ENCODE measurements around the gene NPM1.
A peak's percentile ranks its signal among the peaks of the same experiment; 100 is the strongest.
"Not testable (repeated sequence)": the region's sequence is repeated elsewhere in the genome, so short reads cannot be mapped to it uniquely, and the experiment has no call there.

NPM1 gene

GRCh38 chr5:171386861-171387344 lies 746 bp upstream of the NPM1 start:
- no peak for DNase-seq

GRCh38 chr5:171387970-171388815 lies 544 bp downstream of the NPM1 start:
- peak; percentile 89 for DNase-seq

DNA sequence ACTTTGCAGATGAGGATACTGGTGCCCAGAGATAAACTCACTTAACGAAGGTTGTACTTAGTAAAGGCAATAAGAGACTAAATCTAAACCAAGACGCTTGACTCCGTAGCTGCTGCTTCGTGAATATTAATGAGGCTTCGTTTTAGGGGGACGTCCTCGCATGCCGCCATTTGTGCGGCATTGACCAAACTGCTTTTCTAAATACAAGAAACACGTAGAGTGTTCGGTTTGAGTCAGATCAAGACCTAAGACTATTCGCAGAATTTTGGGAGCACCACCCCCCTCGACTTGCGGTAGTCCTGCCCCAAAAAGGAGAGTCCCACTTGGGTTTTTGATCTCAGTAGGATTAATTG lies 1.1 kb downstream of the NPM1 start:
- DNase-seq, result peak; percentile 67

GRCh38 chr5:171390883-171391677 lies 3.4 kb downstream of the NPM1 start:
- no peak for DNase-seq

DNA sequence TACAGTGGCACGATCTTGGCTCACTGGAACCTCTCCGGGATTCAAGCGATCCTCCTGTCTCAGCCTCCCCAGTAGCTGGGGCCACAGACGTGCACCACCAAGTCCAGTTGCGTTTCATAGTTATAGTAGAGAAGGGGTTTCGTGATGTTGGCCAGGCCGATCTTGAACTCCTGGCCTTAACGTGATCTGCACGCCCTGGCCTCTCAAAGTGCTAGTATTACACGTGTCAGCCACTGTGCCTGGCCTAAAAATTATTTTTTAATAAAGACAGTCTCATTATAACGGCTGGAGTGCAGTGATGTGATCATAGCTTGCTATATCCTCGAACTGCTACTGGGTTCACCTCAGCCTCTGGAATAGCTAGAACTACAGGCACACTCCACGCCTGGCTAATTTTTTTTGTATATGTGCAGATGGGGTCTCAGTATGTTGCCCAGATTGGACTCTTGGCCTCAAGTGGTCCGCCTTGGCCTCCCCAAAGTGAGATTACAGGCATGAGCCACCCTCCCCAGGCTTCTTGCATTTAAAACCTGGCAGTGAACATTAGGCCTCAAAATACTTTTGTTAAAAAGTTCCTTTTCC lies 4.4 kb downstream of the NPM1 start:
- no peak for DNase-seq

- DNase-seq, result no peak
Measured at GRCh38 chr5:171392585-171393159, 5.0 kb downstream of the NPM1 start.

- DNase-seq, result no peak
Measured at GRCh38 chr5:171395042-171395441, 7.4 kb downstream of the NPM1 start.

GRCh38 chr5:171396583-171396982 lies 8.9 kb downstream of the NPM1 start:
- not testable (repeated sequence) for DNase-seq

DNA sequence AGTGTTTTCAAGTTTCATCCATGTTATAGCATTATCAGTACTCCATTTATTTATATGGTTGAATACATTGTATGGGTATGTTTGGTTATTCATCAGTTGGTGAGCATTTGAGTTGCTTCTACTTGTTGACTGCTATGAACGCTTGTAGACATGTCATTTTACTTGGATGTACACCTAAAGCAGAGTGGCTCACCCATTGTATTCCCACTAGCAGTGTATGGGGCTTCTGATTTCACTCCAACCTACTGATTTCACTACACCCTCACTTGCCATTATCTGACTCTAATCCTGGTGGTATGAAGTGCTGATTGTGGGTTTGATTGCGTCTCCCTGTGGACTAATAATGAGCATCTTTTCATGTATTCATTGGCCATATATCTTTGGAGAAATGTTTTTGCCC lies 9.5 kb downstream of the NPM1 start:
- no peak for DNase-seq

DNA sequence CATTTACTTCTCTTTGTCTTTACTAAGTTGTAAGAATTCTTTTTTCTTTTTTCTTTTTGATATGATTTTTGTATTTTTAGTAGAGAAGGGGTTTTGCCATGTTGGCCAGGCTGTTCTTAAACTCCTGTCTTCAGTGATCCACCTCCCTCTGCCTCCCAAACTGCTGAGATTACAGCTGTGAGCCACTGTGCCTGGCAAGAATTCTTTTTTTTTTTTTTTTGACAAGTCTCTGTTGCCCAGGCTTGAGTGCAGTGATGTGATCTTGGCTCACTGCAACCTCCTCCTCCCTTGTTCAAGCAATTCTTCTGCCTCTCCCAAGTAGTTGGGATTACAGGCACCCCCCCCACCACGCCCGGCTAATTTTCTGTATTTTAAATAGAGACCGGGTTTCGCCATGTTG lies 9.9 kb downstream of the NPM1 start:
- DNase-seq, result no peak

DNA sequence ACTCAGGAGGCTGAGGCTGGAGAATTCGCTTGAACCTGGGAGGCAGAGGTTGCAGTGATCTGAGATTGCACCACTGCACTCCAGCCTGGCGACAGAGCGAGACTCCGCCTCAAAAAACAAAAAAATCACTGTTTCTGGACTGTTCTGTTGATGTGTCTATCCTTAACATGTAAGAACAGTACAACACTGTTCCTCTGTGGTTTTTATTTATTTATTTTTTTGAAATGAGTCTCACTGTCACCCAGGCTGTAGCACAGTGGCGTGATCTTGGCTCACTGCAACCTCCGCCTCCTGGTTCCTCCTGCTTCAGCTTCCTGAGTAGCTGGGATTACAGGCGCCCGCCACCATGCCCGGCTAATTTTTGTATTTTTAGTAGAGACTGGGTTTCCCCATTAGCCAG lies 11.0 kb downstream of the NPM1 start:
- not testable (repeated sequence) for DNase-seq

DNA sequence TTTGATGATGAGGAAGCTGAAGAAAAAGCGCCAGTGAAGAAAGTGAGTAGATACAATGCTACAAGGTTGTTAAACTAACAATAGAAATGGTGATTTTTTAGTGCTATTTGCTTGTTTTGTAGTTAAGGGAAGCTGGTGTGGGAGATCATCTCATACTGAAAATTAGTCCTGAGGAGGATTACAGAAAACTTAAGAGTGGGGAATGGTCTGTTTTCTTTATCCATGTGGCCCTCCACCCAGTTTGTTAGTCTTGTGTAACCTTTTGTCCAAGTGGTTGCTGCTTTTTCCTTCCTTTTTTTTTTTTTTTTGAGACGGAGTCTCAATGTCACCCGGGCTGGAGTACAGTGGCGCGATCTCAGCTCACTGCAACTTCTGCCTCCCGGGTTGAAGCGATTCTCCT lies 12.5 kb downstream of the NPM1 start:
- DNase-seq, result no peak

DNA sequence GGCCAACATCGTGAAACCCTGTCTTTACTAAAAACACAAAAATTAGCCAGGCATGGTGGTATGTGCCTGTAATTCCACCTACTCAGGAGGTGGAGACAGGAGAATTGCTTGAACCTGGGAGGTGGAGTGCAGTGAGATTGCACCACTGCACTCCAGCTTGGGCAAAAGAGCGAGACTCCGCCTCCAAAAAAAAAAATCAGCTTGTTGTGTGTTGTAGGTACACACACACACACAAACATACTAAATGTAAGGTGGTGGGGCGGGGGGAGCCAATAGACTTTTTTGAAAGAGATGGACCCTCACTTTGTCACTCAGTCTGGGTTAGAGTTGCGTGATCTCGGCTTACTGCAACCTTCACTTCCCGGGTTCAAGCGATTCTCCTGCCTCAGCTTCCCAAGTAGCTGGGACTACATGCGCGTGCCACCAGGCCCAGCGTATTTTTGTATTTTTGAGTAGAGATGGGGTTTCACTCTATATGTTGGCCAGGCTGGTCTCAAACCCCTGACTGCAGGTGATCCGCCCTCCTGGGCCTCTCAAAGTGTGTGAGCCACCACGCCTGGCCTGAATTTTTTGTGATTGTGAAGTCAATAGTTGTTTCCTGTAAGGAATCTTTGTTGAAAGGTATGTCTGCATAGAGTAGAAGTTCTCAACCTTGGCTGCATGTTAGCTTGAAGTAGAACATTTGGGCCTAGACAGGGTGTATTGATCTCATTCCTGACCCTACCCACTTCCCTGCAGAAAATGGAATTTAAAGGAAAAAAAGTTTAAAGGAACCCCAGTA lies 13.7 kb downstream of the NPM1 start:
- DNase-seq, result no peak

- not testable (repeated sequence) for DNase-seq
Measured at GRCh38 chr5:171402751-171403150, 15.1 kb downstream of the NPM1 start.

GRCh38 chr5:171405615-171406014 lies 18.0 kb downstream of the NPM1 start:
- no peak for DNase-seq

- no peak for DNase-seq
Measured at GRCh38 chr5:171407234-171407633, 19.6 kb downstream of the NPM1 start.

- no peak for DNase-seq
Measured at GRCh38 chr5:171409164-171410136, 21.8 kb downstream of the NPM1 start.

DNA sequence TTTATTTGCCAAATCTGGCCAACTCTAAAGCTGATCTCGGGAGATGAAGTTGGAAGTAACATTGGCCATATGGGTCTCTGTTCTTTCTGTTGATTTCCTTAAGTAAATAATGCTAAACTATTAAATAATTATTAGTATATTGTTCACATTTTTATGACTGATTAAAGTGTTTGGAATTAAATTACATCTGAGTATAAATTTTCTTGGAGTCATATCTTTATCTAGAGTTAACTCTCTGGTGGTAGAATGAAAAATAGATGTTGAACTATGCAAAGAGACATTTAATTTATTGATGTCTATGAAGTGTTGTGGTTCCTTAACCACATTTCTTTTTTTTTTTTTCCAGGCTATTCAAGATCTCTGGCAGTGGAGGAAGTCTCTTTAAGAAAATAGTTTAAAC lies 22.5 kb downstream of the NPM1 start:
- no peak for DNase-seq

- DNase-seq, result no peak
Measured at GRCh38 chr5:171412186-171412585, 24.5 kb downstream of the NPM1 start.

DNA sequence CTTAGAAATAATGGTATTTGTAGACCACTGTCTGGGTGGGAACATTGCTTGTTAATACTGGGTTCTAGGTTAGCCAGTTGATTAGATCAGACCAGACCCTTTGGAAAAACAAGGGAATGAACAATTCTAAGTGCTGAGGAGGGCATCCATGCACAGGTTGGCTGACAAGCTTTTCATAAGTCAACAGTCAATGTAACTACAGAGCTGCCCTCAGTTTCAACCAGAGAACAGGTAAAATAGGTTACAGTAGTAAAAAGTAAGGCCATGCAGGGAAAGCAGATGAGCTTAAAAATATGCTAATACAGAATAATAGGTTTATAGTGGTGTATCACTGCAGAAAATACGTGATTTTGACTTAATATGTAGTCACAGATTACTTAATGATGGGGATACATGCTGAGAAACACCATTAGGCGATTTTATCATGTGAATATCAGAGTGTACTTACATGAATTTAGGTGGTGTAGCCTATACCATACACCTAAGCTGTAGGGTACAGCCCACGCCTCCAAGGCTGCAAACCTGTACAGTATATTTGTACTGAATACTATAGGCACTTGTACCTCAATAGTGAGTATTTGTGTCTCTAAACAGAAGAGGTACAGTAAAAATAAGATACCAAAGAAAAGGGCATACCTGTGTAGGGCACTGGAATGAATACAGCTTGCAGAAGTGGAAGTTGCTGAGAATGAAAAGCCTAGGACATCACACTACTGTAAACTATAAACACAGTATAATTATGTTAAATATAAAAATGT lies 25.7 kb downstream of the NPM1 start:
- no peak for DNase-seq
